ENCODE results near the gene NUP43.
"Not testable (repeated sequence)": the region's sequence is repeated elsewhere in the genome, so short reads cannot be mapped to it uniquely, and the experiment has no call there.

Gene NUP43

GRCh38 chr6:149745252-149745651 lies 1.1 kb downstream of the NUP43 start:
- not testable (repeated sequence) for DNase-seq

GRCh38 chr6:149734915-149735314 lies 11.4 kb downstream of the NUP43 start:
- no peak for DNase-seq

- no peak for DNase-seq
Measured at GRCh38 chr6:149733089-149733720, 13.1 kb downstream of the NUP43 start.

GRCh38 chr6:149729824-149730223 lies 16.5 kb downstream of the NUP43 start:
- no peak for DNase-seq

GRCh38 chr6:149728499-149729234 lies 17.7 kb downstream of the NUP43 start:
- no peak for DNase-seq

- no peak for DNase-seq
Measured at GRCh38 chr6:149727793-149728498, 18.4 kb downstream of the NUP43 start.

GRCh38 chr6:149725785-149726184 lies 20.5 kb downstream of the NUP43 start:
- DNase-seq = no peak

GRCh38 chr6:149723771-149724417 lies 22.4 kb downstream of the NUP43 start:
- peak; percentile 64 for DNase-seq

- no peak for DNase-seq
Measured at GRCh38 chr6:149723262-149723661, 23.1 kb downstream of the NUP43 start.

- DNase-seq = no peak
Measured at GRCh38 chr6:149719531-149719930, 26.8 kb downstream of the NUP43 start.

GRCh38 chr6:149717588-149718458 lies 28.5 kb downstream of the NUP43 start, which contains the start of gene LATS1:
TSS of gene LATS1 (minus strand) at chr6:149718101. CDS start at chr6:149702126, 15,975 bp downstream.
- DNase-seq = peak; percentile 88

GRCh38 chr6:149717255-149717587 lies 29.1 kb downstream of the NUP43 start:
- no peak for DNase-seq

GRCh38 chr6:149716181-149716963 lies 30.0 kb downstream of the NUP43 start:
- DNase-seq = no peak

- DNase-seq = no peak
Measured at GRCh38 chr6:149714442-149714841, 31.9 kb downstream of the NUP43 start.

GRCh38 chr6:149711711-149712110 lies 34.6 kb downstream of the NUP43 start:
- DNase-seq = no peak

- DNase-seq = no peak
Measured at GRCh38 chr6:149701714-149702113, 44.6 kb downstream of the NUP43 start.

- no peak for DNase-seq
Measured at GRCh38 chr6:149699150-149699549, 47.2 kb downstream of the NUP43 start.

- DNase-seq = no peak
Measured at GRCh38 chr6:149698175-149698574, 48.2 kb downstream of the NUP43 start.

- no peak for DNase-seq
Measured at GRCh38 chr6:149696901-149697300, 49.4 kb downstream of the NUP43 start.

- peak; percentile 43 for DNase-seq
Measured at GRCh38 chr6:149694921-149695320, 51.4 kb downstream of the NUP43 start.

GRCh38 chr6:149691201-149691600 lies 55.1 kb downstream of the NUP43 start:
- no peak for DNase-seq

GRCh38 chr6:149686230-149686629 lies 60.1 kb downstream of the NUP43 start:
- DNase-seq = no peak
